MCF 10A (cell line): ENCODE results near the gene ST3GAL6. TPM values are rescaled to one million over a fixed set of nuclear protein-coding genes. Genes with fewer than 3 reads are reported as not detected.
A peak's percentile ranks its signal among the peaks of the same experiment; 100 is the strongest.

ENCODE experiments used
- Bru-seq: library from RNA; stranded (reverse); fragments of 400-500 nt; gene quantifications from one replicate; lab custom pipeline; 2021; lab: Mats Ljungman, UMichigan
- BruChase-seq, 2 experiments: library from RNA; stranded (reverse); fragments of 400-500 nt; gene quantifications; one replicate each; lab custom pipeline; 2021; lab: Mats Ljungman, UMichigan
- BruUV-seq: library from RNA; stranded (reverse); fragments of 400-500 nt; replicated peaks from 2 replicates; lab custom pipeline; 2021; lab: Mats Ljungman, UMichigan
- CTCF ChIA-PET: fragments of 300-600 bp; sonication (Branson Sonifier 250); formaldehyde crosslinking; extraction: SDS; loops from one replicate; lab custom pipeline; 2021; ENCODE audit warnings: antibody characterized with exemption, inconsistent platforms; lab: Yijun Ruan, JAX
- POLR2A ChIA-PET: fragments of 300-600, 350-650 bp; sonication (Branson Sonifier 250); formaldehyde crosslinking; extraction: SDS; loops from one replicate; lab custom pipeline; 2020; ENCODE audit warnings: antibody characterized with exemption, inconsistent platforms; lab: Yijun Ruan, JAX
- DNase-seq: peaks from one replicate; pipeline ENCODE4 v3.0.0-alpha.2; 2018; ENCODE audit not compliant: unreplicated experiment
- H3K27ac Mint-ChIP-seq: one replicate; pipeline ENCODE4 v1.8.0; 2022; ENCODE audit warnings: mild to moderate bottlenecking, low read depth, mixed read lengths; ENCODE audit not compliant: unreplicated experiment
- H3K27me3 Mint-ChIP-seq: one replicate; pipeline ENCODE4 v1.8.0; 2022; ENCODE audit warnings: mixed read lengths; ENCODE audit not compliant: insufficient read depth, unreplicated experiment
- H3K36me3 Mint-ChIP-seq: one replicate; pipeline ENCODE4 v1.8.0; 2022; ENCODE audit warnings: mild to moderate bottlenecking, moderate library complexity, mixed read lengths; ENCODE audit not compliant: insufficient read depth, unreplicated experiment
- H3K4me1 Mint-ChIP-seq: one replicate; pipeline ENCODE4 v1.8.0; 2022; ENCODE audit warnings: mixed read lengths; ENCODE audit not compliant: insufficient read depth, unreplicated experiment
- H3K4me3 Mint-ChIP-seq: one replicate; pipeline ENCODE4 v1.8.0; 2022; ENCODE audit warnings: mild to moderate bottlenecking, moderate library complexity, mixed read lengths; ENCODE audit not compliant: unreplicated experiment
- H3K9me3 Mint-ChIP-seq: one replicate; pipeline ENCODE4 v1.8.0; 2022; ENCODE audit warnings: mixed read lengths; ENCODE audit not compliant: unreplicated experiment
- intact Hi-C: fragments of 100-400 bp; cut with micrococcal nuclease; formaldehyde crosslinking; loops from 2 replicates; pipeline ENCODE4 v1.14.1; 2022
- long read RNA-seq: library from polyadenylated mRNA; stranded (forward); transcript quantifications from one replicate; pipeline ENCODE4 v2.0.0, GENCODE V29; 2022
- total RNA-seq: library from RNA; stranded (reverse); gene quantifications from 2 replicates; pipeline ENCODE4 v1.2.3, GENCODE V29; 2022
- TF ChIP-seq, protein P1 (sequence below): fragments of 200-600 bp; IDR thresholded peaks from one replicate; pipeline ENCODE4 v1.8.0; 2022; ENCODE audit warnings: antibody characterized with exemption, mild to moderate bottlenecking; ENCODE audit not compliant: unreplicated experiment

ST3GAL6 gene
- 1.2 and 1.5 TPM in 2 replicates for total RNA-seq
- Bru-seq, nascent RNA: percentile 38 among the genes with signal in this experiment
- BruChase-seq, experiment 1, labeled RNA remaining after a 6-hour chase: percentile 38 among the genes with signal in this experiment
- BruChase-seq, experiment 2, labeled RNA remaining after a 2-hour chase: percentile 45 among the genes with signal in this experiment
- long read RNA-seq, partial matches to known transcripts: 0 of 27 reads
- long read RNA-seq, other reads (novel, unspliced or antisense): 27 of 27 reads

DNA sequence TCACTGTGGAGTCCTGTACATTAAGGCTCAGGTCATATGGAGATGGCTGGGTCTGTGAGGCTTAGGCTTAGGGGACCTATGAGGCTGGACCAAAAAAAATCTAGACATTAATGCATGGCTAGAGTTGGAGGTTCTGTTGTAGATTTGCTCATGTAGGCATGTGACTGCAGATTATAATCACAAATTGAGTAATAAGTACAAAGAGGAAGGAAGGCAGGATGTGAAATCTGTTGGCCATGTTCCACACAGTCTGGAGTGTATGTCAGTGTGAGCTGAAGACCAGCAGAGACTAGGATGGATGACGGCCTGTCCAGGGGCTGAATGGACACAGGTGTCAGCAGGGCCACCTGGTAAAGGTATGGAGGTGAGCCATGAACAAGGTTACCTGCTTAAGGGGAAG lies at the start of gene ST3GAL6:
ST3GAL6 (plus strand) TSS at position 265 of the 400 bp plus-strand sequence. CDS start 5,101 bp downstream, outside the sequence.
- H3K4me1 Mint-ChIP-seq: peaks cover 15% of the 10 kb centered on the region
- TF ChIP-seq, protein P1, sequence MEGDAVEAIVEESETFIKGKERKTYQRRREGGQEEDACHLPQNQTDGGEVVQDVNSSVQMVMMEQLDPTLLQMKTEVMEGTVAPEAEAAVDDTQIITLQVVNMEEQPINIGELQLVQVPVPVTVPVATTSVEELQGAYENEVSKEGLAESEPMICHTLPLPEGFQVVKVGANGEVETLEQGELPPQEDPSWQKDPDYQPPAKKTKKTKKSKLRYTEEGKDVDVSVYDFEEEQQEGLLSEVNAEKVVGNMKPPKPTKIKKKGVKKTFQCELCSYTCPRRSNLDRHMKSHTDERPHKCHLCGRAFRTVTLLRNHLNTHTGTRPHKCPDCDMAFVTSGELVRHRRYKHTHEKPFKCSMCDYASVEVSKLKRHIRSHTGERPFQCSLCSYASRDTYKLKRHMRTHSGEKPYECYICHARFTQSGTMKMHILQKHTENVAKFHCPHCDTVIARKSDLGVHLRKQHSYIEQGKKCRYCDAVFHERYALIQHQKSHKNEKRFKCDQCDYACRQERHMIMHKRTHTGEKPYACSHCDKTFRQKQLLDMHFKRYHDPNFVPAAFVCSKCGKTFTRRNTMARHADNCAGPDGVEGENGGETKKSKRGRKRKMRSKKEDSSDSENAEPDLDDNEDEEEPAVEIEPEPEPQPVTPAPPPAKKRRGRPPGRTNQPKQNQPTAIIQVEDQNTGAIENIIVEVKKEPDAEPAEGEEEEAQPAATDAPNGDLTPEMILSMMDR: no peak
- intact Hi-C loops: no loop called here
- H3K27ac Mint-ChIP-seq: no peak within 1 kb of the TSS
- no peaks in the 10 kb centered on the region for H3K9me3 Mint-ChIP-seq
- DNase-seq: peak; percentile 45
- BruUV-seq: no TSS peak
- no peak within 1 kb of the TSS for H3K4me3 Mint-ChIP-seq
- H3K36me3 Mint-ChIP-seq: no peaks in the 10 kb centered on the region
- CTCF ChIA-PET: interaction anchor here (1.5 to 2.8 kb wide), 2 partner anchors 12 to 161 kb away, joined by 3 to 10 read pairs; no protein-coding TSS in a partner anchor
- POLR2A ChIA-PET: no interaction called here
- H3K27me3 Mint-ChIP-seq: no peaks in the 10 kb centered on the region

GRCh38 chr3:98713984-98714383 lies 49.2 kb upstream of the ST3GAL6 start:
- no TSS peak for BruUV-seq
- H3K9me3 Mint-ChIP-seq: no peaks in the 10 kb centered on the region
- POLR2A ChIA-PET: no interaction called here
- TF ChIP-seq, protein P1: no peak
- no peak overlapping the region for H3K4me3 Mint-ChIP-seq
- CTCF ChIA-PET: interaction anchor here (0.6 kb wide), 2 partner anchors 78 to 112 kb away, joined by 3 read pairs; no protein-coding TSS in a partner anchor
- no peaks in the 10 kb centered on the region for H3K36me3 Mint-ChIP-seq
- no peaks in the 10 kb centered on the region for H3K27me3 Mint-ChIP-seq
- peaks cover 2% of the 10 kb centered on the region for H3K4me1 Mint-ChIP-seq
- intact Hi-C loops: no loop called here
- no peak for DNase-seq
- no peak overlapping the region for H3K27ac Mint-ChIP-seq

- Mint-ChIP-seq H3K27me3 (no peaks in the 10 kb centered on the region), H3K4me3 (no peak overlapping the region), H3K36me3 (no peaks in the 10 kb centered on the region), H3K9me3 (no peaks in the 10 kb centered on the region), H3K27ac (no peak overlapping the region), H3K4me1 (peaks cover 4% of the 10 kb centered on the region)
- BruUV-seq: no TSS peak
- ChIA-PET CTCF (interaction anchor here (1.0 kb wide), 1 partner anchor 115 kb away, joined by 4 read pairs; no protein-coding TSS in a partner anchor), POLR2A (no interaction called here)
- TF ChIP-seq, protein P1: no peak
- no peak for DNase-seq
- intact Hi-C loops: no loop called here
Measured at GRCh38 chr3:98717584-98717983, 45.6 kb upstream of the ST3GAL6 start.

GRCh38 chr3:98718730-98719129 lies 44.4 kb upstream of the ST3GAL6 start:
- no TSS peak for BruUV-seq
- ChIA-PET CTCF (interaction anchor here (0.6 to 2.0 kb wide), 3 partner anchors 53 to 123 kb away, joined by 3 to 6 read pairs (median 4); no protein-coding TSS in a partner anchor), POLR2A (no interaction called here)
- H3K27me3 Mint-ChIP-seq: no peaks in the 10 kb centered on the region
- no peaks in the 10 kb centered on the region for H3K36me3 Mint-ChIP-seq
- no peak overlapping the region for H3K4me3 Mint-ChIP-seq
- H3K4me1 Mint-ChIP-seq: peaks cover 4% of the 10 kb centered on the region
- no peak overlapping the region for H3K27ac Mint-ChIP-seq
- TF ChIP-seq, protein P1: no peak
- DNase-seq: no peak
- intact Hi-C loops: no loop called here
- no peaks in the 10 kb centered on the region for H3K9me3 Mint-ChIP-seq
